HepG2 (cell line): Measurements from ENCODE around the gene RASL12.

Source experiments
- EZH2 ChIP-seq: conservative IDR thresholded peaks from 2 replicates; pipeline ENCODE4 v1.6.1; 2012; ENCODE audit warnings: mild to moderate bottlenecking, low read depth, low read length, moderate library complexity
- PATZ1 ChIP-seq: sonication (generic); formaldehyde crosslinking; IDR thresholded peaks from 2 replicates; pipeline ENCODE4 v1.4.0; 2020; ENCODE audit warnings: missing genetic modification reagents
- ZFY ChIP-seq: sonication (generic); formaldehyde crosslinking; IDR thresholded peaks from 2 replicates; pipeline ENCODE4 v1.4.0; 2020; ENCODE audit warnings: missing genetic modification reagents

- no peak for TF ChIP-seq ZFY (CRISPR knock-in tag)
- no peak for TF ChIP-seq PATZ1
- TF ChIP-seq EZH2, result no peak
These were observed 40.2 kb downstream of the RASL12 start for GRCh38 chr15:65027593-65027992.
